ENCODE measurements around the gene INPP5A.
"Not testable (repeated sequence)": the region's sequence is repeated elsewhere in the genome, so short reads cannot be mapped to it uniquely, and the experiment has no call there.

Gene INPP5A

GRCh38 chr10:132565516-132566209 is 28.1 kb downstream of the INPP5A start:
- DNase-seq: peak; percentile 1

- DNase-seq: no peak
Observed at GRCh38 chr10:132566892-132567291, 29.3 kb downstream of the INPP5A start.

GRCh38 chr10:132570265-132570664 is 32.7 kb downstream of the INPP5A start:
- no peak for DNase-seq

GRCh38 chr10:132570771-132571649 is 33.4 kb downstream of the INPP5A start:
- no peak for DNase-seq

GRCh38 chr10:132571650-132572544 is 34.3 kb downstream of the INPP5A start:
- DNase-seq: peak; percentile 72

- DNase-seq: no peak
Observed at GRCh38 chr10:132572545-132572937, 35.0 kb downstream of the INPP5A start.

GRCh38 chr10:132572946-132573345 is 35.4 kb downstream of the INPP5A start:
- DNase-seq: not testable (repeated sequence)

GRCh38 chr10:132574288-132574687 is 36.7 kb downstream of the INPP5A start:
- DNase-seq: no peak

- no peak for DNase-seq
Observed at GRCh38 chr10:132574783-132575319, 37.3 kb downstream of the INPP5A start.

GRCh38 chr10:132575320-132576201 is 38.0 kb downstream of the INPP5A start:
- DNase-seq: no peak

GRCh38 chr10:132576671-132577349 is 39.2 kb downstream of the INPP5A start:
- DNase-seq: no peak

- DNase-seq: no peak
Observed at GRCh38 chr10:132577350-132578003, 39.9 kb downstream of the INPP5A start.

- DNase-seq: no peak
Observed at GRCh38 chr10:132578287-132578951, 40.8 kb downstream of the INPP5A start.

GRCh38 chr10:132579027-132579859 is 41.7 kb downstream of the INPP5A start:
- no peak for DNase-seq

- no peak for DNase-seq
Observed at GRCh38 chr10:132580143-132580542, 42.6 kb downstream of the INPP5A start.

GRCh38 chr10:132580617-132581016 is 43.0 kb downstream of the INPP5A start:
- DNase-seq: no peak

- DNase-seq: no peak
Observed at GRCh38 chr10:132582137-132582536, 44.5 kb downstream of the INPP5A start.

GRCh38 chr10:132582771-132583170 is 45.2 kb downstream of the INPP5A start:
- DNase-seq: no peak

- DNase-seq: no peak
Observed at GRCh38 chr10:132583456-132583855, 45.9 kb downstream of the INPP5A start.

Measured in CD4-positive, alpha-beta T cell treated with Interleukin-6 for 4 hours (primary cell).